Neural cell (in vitro differentiated cells): ENCODE measurements around the gene JADE2.

ENCODE experiments used
- EP300 ChIP-seq: fragments of 450-650 bp; conservative IDR thresholded peaks from 2 replicates; pipeline ENCODE4 v1.6.1; 2014; ENCODE audit warnings: antibody characterized with exemption, mild to moderate bottlenecking, moderate library complexity; ENCODE audit not compliant: poor library complexity, severe bottlenecking
- POLR2AphosphoS5 ChIP-seq: IDR thresholded peaks from 2 replicates; pipeline ENCODE4 v1.6.1; 2012
- RAD21 ChIP-seq: fragments of 450-650 bp; conservative IDR thresholded peaks from 2 replicates; pipeline ENCODE4 v1.6.1; 2014; ENCODE audit warnings: antibody characterized with exemption, mild to moderate bottlenecking, moderate library complexity
- TAF1 ChIP-seq: IDR thresholded peaks from 2 replicates; pipeline ENCODE4 v1.6.1; 2012; ENCODE audit warnings: low read depth
- TF ChIP-seq, protein P1 (sequence below): fragments of 450-650 bp; IDR thresholded peaks from 2 replicates; pipeline ENCODE4 v1.5.1; 2014; ENCODE audit warnings: antibody characterized with exemption, mild to moderate bottlenecking, moderate library complexity; ENCODE audit not compliant: poor library complexity, severe bottlenecking

DNA sequence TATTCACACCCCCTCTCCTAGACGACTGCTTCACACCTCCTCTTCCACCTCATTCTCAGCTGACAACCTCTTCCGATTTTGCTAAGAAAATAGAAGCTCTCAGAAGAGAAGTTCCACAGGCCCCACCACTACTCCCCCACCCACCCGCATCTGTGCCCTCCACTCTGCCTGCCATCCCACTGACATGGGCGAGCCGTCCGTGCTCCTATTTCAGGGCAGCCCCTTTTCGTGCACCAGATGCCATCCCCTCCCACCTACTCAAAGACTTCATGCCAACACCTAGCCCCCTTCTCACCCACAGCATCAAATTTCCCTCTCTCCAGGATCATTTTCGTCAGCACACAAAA, 34.6 kb upstream of the JADE2 start:
- TF ChIP-seq EP300 = no peak
- TF ChIP-seq, protein P1, sequence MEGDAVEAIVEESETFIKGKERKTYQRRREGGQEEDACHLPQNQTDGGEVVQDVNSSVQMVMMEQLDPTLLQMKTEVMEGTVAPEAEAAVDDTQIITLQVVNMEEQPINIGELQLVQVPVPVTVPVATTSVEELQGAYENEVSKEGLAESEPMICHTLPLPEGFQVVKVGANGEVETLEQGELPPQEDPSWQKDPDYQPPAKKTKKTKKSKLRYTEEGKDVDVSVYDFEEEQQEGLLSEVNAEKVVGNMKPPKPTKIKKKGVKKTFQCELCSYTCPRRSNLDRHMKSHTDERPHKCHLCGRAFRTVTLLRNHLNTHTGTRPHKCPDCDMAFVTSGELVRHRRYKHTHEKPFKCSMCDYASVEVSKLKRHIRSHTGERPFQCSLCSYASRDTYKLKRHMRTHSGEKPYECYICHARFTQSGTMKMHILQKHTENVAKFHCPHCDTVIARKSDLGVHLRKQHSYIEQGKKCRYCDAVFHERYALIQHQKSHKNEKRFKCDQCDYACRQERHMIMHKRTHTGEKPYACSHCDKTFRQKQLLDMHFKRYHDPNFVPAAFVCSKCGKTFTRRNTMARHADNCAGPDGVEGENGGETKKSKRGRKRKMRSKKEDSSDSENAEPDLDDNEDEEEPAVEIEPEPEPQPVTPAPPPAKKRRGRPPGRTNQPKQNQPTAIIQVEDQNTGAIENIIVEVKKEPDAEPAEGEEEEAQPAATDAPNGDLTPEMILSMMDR = no peak
- TF ChIP-seq POLR2AphosphoS5 = no peak
- TF ChIP-seq RAD21 = no peak
- TF ChIP-seq TAF1 = no peak
